ENCODE data around the gene GPR85. TPM values are rescaled to one million over a fixed set of nuclear protein-coding genes. Genes with fewer than 3 reads are reported as not detected.

GPR85 gene
- total and polyA plus RNA-seq, 2 of the 4 experiments (the other 2 are of a cell fraction) = 1.7 to 5.4 TPM

- no peak overlapping the region for H3K23ac ChIP-seq (ENCODE audit: low read depth, low read length)
- no peak overlapping the region for H3K27ac ChIP-seq (ENCODE audit: insufficient read depth, low read length)
- no peaks in the 10 kb centered on the region for H4K20me1 ChIP-seq (ENCODE audit: insufficient read depth, low read length)
- dilution Hi-C loops (cut with HindIII; ENCODE audit: low sequenced_read_pairs, unreplicated experiment) = no loop called here
- no peak for TF ChIP-seq SMC3 (IDR thresholded peaks at IDR 0.05; ENCODE audit: low read depth, low read length)
- no peak for TF ChIP-seq CEBPB (IDR thresholded peaks at IDR 0.05; ENCODE audit: low read depth, low read length)
- no peak for TF ChIP-seq FOS (IDR thresholded peaks at IDR 0.05; ENCODE audit: low read depth, low read length)
- no peak for TF ChIP-seq POLR2A (IDR thresholded peaks at IDR 0.05; ENCODE audit: low read depth, low read length)
- TF ChIP-seq, protein P1, sequence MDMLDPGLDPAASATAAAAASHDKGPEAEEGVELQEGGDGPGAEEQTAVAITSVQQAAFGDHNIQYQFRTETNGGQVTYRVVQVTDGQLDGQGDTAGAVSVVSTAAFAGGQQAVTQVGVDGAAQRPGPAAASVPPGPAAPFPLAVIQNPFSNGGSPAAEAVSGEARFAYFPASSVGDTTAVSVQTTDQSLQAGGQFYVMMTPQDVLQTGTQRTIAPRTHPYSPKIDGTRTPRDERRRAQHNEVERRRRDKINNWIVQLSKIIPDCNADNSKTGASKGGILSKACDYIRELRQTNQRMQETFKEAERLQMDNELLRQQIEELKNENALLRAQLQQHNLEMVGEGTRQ (IDR thresholded peaks at IDR 0.05; ENCODE audit: low read depth, low read length) = no peak
- no peak for TF ChIP-seq MXI1 (IDR thresholded peaks at IDR 0.05; ENCODE audit: borderline replicate concordance, low read depth, low read length)
- TF ChIP-seq MAZ (IDR thresholded peaks at IDR 0.05; ENCODE audit: borderline replicate concordance, low read depth, low read length) = no peak
- TF ChIP-seq ELK1 (IDR thresholded peaks at IDR 0.05; ENCODE audit: borderline replicate concordance, low read depth, low read length) = no peak
- TF ChIP-seq RAD21 (IDR thresholded peaks at IDR 0.05; ENCODE audit: low read length) = no peak
- no peak for TF ChIP-seq BHLHE40 (IDR thresholded peaks at IDR 0.05; ENCODE audit: low read depth, low read length)
- no peak for TF ChIP-seq MAFK (IDR thresholded peaks at IDR 0.05; ENCODE audit: low read depth, low read length)
- H3K18ac ChIP-seq (ENCODE audit: low read depth, low read length) = no peak overlapping the region
- no peak overlapping the region for H2BK20ac ChIP-seq (ENCODE audit: low read depth, low read length)
- no peaks in the 10 kb centered on the region for H3K36me3 ChIP-seq (ENCODE audit: control insufficient read depth, insufficient read depth, low read length)
- H4K5ac ChIP-seq (ENCODE audit: low read depth, low read length) = no peak overlapping the region
- no peak overlapping the region for H3K9ac ChIP-seq (ENCODE audit: low read depth, low read length)
- in situ Hi-C loops (cut with MboI; ENCODE audit: low sequenced_read_pairs) = no loop called here
- H3K4me1 ChIP-seq (ENCODE audit: control insufficient read depth, insufficient read depth, low read length) = no peaks in the 10 kb centered on the region
- H3K9me3 ChIP-seq (ENCODE audit: control insufficient read depth, insufficient read depth, low read length) = no peaks in the 10 kb centered on the region
- H3K27me3 ChIP-seq (ENCODE audit: control insufficient read depth, insufficient read depth, low read length) = no peaks in the 10 kb centered on the region
- H4K91ac ChIP-seq (ENCODE audit: insufficient read depth, low read depth, low read length) = no peak overlapping the region
- no peak overlapping the region for H3K4me2 ChIP-seq (ENCODE audit: low read depth, low read length)
- H2BK5ac ChIP-seq (ENCODE audit: low read depth, low read length, poor library complexity, severe bottlenecking) = no peak overlapping the region
- DNase-seq (no peak), ATAC-seq (ENCODE audit: low read depth) (no peak)
- ChIA-PET CTCF (no interaction called here), POLR2A (ENCODE audit: unreplicated experiment) (no interaction called here)
- no peak overlapping the region for H2BK15ac ChIP-seq (ENCODE audit: low read depth, low read length)
- H2AK9ac ChIP-seq (replicated peaks; ENCODE audit: low read depth, low read length, poor library complexity) = no peak overlapping the region
- no peak overlapping the region for H2AK5ac ChIP-seq (ENCODE audit: low read depth, low read length)
- no peak overlapping the region for H3K4ac ChIP-seq (ENCODE audit: low read depth, low read length)
- H2AFZ ChIP-seq (replicated peaks; ENCODE audit: low read length, poor library complexity) = no peak overlapping the region
- WGBS, 2 experiments (ENCODE audit: extremely low coverage in 2 of 2, insufficient read length in 1 of 2) = no CpG with 5 or more reads among the region's 1 CpG
- H3K4me3 ChIP-seq (ENCODE audit: insufficient read depth, low read depth, low read length) = no peak overlapping the region
- H3K9me1 ChIP-seq (ENCODE audit: insufficient read depth, low read length) = no peaks in the 10 kb centered on the region
- intact Hi-C loops (cut with micrococcal nuclease) = no loop called here
- no TSS peak for BruUV-seq (replicated peaks)
- H2BK120ac ChIP-seq (ENCODE audit: low read depth, low read length) = no peak overlapping the region
- H3K79me1 ChIP-seq (ENCODE audit: low read depth in 1 of 2, low read length in 2 of 2) = no peaks in the 10 kb centered on the region
- H4K8ac ChIP-seq (ENCODE audit: low read depth in 2 of 2, low read length in 2 of 2) = no peak overlapping the region
- H3K14ac ChIP-seq (replicated peaks; ENCODE audit: low read depth, low read length) = no peak overlapping the region
- no peak overlapping the region for H3K56ac ChIP-seq (ENCODE audit: extremely low read depth, insufficient read depth, low read length)
Observed at GRCh38 chr7:113092762-113093161, 6.1 kb upstream of the GPR85 start.

Data from IMR-90 (cell line).